ELR (cell line): Measurements from ENCODE around the gene COL9A1.

Experiments
- DNase-seq: peaks from one replicate; pipeline ENCODE4 v3.0.0-alpha.2; 2015; ENCODE audit warnings: low read depth

Gene COL9A1

DNA sequence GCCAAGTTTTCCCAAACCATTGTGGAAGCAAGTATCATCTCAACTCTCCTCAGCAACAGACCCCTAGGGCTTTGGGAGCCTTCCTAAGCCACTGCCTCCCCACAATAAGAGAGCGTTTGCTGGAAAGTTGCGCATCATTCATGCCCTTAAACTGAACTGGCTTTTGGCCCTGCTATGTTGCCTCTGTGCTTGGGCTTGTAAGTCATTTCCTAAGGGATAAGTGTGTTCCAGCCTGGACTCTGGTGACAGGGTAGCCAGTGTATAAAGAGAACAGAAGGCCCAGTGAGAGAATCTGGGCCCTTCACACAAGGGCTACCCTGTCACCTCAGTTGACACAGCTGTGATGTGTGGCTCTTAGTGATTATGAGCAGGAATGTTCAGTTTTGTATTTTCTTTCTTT, 77.8 kb downstream of the COL9A1 start:
- no peak for DNase-seq

DNA sequence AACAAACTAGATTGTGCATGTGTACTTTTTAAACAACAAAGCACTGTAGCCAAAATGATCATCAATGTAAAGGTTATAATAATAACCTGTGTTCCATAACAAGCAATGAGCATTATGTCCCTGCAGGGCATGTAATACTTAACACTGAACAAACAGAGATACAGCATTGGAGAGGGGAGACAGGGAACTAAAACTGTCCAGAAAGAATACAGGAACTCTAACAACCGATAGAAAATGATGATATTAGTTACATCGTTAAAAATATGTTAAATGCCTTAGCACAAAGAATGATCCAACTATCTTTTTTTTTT, 80.5 kb downstream of the COL9A1 start:
- no peak for DNase-seq

DNA sequence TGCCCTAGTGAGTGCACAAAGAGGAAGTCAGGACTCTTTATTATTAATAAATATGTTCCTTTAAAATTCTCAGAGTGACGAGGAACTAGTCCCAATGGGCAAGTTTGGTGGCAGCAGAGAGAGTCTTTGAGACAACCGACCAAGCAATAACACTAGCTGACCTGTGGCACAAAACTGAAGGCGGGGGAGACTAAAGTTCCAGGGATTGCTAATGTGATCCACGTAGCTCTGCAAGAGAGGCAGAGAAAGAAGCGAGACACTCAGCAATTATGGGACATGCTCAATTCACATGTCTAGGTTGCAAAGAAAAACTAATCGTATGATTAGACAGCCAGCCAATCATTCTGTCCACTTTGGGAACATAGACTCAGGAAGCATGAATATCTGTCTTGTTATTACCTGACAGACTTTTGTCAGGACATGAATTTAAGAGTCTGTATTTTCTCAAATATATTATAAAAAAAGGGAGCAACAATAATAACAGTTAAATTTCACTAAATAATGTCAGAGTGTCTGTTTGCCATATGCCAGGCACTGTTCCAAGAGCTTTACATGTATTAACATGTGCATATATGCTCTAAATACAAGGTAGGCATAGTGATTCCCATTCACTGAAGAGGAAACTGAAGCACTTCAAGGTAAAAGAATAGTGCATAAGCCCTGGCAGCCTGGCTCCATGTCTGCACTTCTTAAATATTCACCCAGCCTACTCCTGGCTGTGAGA, 81.0 kb downstream of the COL9A1 start:
- DNase-seq, result no peak

DNA sequence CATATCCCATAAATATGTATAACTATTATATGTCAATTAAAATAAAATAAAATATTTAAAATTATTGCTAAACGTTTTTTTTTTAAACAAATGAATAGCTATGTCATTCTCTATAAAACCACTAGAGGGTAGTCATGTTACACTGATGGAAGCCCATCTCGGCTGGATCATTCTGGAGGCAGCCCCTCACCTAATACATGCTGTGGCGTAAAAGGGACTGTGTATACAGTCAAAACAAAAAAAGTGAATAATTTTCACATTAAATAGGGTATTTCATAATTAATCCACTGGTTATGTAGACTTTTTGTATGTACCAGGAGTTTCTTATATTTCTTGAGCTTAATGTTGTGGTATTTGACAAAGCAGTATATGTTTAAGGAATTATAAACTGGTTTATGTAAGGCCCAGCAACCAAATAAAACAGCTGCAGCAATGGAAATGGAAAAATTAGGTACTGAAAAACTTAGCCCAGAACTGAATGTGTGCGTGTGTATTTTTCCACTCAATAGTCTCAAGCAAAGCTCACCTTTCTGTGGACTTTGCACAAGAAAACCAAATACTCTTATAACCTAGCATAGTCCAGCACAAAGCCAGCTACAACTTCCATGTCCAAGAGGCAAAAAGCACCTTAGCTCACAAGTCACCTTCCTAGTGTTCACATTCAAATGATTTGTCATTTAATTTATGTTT, 81.7 kb downstream of the COL9A1 start:
- DNase-seq, result peak; percentile 53

DNA sequence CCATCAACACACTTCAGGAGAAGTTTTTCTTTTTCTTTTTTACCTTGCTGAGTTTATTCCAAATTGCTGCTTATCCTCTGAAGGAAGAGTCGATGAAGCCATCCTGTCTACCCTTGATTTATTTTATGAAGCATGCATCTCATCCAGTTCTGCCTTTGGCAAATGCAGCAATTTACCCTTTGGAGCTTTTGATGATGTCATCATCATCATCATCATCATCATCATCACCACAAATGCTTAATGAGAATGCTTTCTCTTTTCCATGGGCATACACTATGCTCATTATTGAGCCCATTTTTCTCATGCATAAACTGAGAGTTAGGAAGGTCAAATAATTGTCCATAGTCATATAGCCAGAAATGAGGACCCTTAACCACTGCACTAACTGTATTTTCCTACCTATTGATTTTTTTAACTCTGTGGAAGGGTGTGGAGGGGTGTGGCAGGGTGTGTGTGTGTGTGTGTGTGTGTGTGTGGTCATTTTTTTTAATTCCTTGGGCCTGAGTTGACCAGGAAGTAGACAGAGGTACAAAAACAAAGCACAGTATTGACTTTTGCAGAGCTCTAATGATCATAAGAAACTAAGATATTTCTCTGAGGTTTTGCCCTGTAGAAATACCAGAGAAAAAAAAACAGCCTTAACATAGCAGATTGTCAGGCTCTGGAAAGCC, 82.8 kb downstream of the COL9A1 start:
- no peak for DNase-seq

DNA sequence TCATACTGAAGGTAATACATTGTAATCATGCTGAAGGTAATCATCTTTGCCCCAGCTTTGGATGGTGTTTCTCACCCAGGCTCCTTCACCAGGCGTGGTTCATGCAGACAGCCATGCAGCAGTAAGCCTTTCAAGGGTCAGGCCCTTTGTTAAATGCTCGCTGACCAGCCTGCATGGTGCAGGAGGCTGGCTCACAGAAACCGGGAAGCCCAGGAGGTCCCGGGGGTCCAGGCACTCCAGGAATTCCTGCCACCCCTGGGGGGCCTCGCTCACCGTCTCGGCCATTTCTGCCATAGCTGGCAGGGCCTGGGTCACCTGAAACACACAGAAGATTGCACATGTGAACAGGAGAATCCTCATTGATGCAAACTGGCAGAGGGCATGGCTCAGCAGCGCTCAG, 86.1 kb downstream of the COL9A1 start:
- no peak for DNase-seq

DNA sequence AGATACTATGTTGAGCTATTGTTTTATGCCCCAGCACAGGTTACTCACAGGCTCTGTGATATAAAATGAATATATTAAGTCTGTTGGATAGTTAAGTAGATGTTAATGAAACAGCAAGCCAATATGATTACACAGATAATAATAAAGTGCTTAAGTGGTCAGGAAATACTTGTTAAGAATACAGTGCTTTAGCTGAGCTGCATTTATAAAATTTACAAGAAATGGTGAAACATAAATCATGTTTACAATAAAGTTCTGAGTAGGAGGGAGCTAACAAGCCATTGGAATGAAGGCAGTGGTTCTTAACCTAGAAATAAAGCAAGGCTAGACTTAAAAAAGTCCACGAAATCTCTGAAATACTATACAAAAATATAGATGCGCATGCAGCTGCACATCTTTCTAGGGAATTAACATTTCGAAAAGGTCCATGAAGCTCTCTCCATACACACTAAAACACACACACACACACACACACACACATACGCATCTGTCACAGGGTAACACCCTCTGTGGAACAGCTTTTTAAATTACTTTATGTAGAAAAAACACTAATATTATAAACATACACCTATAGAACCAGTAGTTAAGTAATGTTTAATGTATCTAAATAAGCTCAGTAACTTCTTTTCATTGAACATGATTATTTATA, 87.3 kb downstream of the COL9A1 start:
- no peak for DNase-seq

DNA sequence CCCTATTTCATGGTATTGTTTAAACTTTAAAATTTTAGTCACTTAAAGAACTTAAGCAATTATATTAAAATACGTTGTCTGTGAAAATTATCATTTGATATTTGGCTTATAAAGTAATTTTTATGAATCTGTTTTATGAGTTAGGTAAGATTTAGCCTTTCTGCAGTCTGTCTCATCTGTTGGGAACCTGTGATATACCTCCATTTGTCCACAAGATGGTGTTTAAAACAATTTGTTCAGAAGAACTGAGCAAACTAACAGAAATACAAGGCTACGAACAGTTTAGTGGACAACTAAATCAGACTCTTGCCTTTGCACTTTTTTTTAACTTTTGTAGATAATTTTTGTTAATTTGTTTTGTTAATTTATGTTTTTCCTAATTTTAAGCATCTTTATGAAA, 92.4 kb downstream of the COL9A1 start:
- peak; percentile 32 for DNase-seq

DNA sequence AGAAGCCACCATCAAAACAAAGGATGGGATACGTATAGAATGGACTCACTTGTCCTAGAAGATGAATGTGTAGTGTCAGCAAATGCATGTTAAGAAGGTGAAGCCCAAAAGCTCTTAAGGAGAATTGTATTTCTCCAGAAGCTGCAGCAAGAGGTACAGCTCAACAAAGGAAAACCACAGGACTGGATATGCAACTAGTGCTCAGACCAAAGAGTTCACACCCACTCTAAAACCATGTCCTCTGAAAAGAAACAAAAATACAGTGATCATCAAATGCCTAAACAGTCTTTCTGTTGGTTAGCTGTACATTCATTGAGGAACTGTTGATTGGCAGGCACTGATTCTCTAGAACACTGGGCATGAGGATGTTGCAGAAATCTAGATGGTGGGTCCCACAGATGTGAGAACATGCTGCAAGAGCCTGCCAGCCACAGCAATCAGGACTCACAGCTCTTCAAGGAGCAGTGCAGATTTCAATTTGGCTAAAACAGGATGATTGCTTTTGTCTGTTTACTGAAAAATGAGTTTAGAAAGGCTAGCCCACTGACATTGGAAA, 94.6 kb downstream of the COL9A1 start:
- DNase-seq, result no peak

DNA sequence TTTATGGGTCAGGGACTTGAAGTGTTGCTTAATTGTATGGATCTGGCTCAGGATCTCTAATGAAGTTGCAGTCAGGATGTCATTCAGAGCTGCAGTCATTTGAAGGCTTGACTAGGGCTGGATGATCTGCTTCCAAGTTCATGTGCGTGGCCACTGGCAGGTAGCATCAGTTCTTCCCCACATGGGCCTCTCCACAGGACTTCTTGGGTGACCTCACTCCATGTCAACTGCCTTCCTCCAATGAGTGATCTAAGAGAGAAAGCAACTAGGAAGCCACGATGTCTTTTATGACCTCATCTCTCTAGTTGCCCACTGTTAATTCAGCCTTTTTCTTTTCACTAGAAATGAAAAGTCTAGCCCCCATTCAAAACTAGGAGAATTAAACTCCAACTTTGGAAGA, 104.1 kb downstream of the COL9A1 start:
- DNase-seq, result no peak

DNA sequence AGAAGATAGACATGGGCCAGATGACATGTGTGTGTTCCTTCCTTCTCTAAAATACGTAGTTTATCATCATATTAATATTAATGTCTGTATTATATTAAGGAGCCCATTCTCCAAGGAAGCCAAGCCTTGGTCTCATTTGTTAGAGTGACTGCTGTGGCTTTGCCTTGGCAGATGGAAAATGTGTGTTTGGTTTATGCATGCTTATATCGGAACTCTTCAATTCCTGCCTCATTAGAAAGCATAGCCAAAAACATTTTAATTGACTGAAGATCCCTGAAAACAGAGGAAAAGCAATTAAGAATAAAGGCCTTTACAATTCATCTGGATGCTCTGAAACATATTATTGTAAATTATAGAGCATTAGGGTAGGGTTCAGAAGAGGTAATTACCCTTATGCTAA, 106.4 kb downstream of the COL9A1 start:
- no peak for DNase-seq

DNA sequence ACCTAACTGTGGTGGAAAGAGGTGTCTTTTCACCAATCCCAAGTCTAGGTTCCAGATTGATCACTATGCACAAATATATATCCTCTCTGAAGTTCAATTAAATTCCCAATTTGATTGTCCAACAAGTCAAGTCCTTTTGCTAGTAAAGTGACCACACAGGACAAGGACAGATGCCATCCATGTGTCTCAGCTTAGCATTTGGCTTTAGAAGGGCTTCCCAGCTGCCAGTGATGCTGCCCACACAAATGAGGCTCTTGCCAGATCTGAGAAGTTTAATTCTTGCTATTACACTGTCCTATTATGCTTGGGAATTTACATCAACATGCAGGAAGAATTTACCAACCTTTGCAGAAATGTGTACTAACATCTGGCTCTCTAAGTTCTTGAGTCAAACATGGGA, 108.5 kb downstream of the COL9A1 start:
- DNase-seq, result no peak

DNA sequence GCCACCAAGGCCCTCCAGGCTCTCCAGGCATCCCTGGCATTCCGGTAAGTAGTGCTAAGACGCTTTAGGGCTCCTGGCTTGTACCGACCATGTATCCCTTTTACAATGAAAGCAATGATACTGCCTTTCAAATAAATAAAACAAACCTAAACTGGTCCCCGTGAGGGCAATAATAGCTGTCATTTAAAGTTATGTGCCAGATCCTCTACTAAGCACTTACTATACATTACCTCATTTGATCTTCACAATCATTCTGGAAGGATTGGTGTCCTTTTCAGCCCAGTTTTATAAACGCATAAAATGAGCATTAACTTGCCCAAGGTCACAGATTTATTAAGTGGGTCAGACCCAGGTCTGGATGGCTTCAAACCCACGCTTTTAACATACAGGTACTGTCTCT, 114.7 kb downstream of the COL9A1 start:
- no peak for DNase-seq

DNA sequence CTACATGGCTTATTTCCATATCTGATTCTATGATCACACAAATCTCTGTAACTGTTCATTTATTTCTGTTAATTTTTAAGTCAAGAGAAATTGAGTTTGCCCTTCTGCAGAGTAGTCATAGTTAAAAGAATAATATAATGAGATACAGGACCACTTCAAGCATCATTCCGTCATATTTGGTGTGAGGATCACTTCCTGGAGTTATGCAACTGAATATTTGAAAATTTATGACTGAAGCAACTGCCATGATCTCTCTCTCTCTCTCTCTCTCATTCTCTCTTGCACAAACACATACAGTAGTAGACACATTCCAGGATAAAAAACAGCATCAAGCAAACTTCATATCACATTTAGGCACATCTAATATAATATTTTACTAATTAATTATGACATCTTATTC, 116.4 kb downstream of the COL9A1 start:
- no peak for DNase-seq

DNA sequence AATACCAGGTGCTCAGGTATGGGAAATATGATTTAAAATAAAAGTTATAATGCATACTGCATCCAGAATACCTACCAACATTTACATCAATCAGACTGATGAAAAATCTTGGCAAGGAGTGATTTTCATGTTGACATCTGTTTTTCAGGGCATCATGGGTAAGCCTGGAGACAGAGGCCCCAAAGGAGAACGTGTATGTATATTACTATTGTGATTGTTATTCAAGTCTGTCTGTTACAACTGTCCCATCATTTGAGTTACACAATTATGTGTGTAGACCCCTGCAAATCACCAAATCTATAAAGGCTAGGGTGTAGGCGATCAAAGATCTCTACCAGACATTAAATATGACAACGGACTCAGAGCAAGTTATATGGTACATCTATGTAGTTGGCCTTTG, 118.2 kb downstream of the COL9A1 start:
- DNase-seq, result no peak

DNA sequence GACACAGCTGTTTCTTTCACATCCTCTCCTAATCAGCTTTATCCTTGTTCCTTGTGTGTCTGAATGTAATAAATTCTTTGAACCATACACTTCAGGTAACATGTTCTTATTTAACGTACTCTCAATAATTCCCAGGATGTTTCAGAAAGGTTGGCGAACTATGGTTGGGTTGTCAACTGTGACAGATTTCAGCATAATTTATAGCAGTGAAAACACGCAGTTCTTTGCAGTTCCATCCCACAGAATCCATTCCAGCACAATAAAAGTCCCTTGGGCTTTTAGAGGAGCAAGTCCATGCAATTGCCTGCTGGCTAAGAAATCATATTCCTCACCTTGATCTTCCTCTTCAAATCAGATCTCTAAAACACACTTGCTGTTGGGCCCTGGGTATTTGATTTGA, 119.3 kb downstream of the COL9A1 start:
- DNase-seq, result no peak

DNA sequence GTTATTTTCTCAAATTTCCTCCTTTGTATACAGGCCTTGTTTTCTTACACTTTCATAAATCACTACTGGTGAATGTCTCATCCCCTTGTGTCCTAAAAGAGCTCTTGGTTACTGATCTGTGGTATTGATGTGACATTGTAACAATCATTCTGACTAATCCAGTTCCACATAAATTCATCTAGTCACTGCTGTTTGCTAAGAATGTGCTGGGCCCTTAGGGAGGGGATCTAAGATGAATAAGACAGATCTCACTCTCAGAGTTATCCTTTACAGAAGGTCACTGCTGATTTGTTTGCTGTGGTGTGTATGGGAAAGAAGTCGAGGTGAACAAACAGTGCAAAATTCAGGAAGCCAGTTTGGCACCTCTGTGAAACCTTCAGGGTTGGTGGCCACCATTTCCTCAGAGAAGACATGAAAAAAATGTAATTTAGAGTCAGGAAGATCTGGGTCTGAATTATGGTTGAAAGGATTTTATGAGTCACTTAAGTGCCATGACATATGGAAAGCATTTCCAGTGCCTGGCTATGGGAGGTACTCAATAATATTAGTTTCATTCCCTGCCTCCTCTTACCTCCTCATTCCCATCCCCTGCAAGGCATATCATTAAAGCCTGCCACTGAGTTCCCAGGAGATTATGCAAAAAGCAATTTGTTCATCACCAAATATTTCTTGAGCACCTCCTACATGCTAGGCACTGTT, 121.8 kb downstream of the COL9A1 start:
- DNase-seq, result no peak

DNA sequence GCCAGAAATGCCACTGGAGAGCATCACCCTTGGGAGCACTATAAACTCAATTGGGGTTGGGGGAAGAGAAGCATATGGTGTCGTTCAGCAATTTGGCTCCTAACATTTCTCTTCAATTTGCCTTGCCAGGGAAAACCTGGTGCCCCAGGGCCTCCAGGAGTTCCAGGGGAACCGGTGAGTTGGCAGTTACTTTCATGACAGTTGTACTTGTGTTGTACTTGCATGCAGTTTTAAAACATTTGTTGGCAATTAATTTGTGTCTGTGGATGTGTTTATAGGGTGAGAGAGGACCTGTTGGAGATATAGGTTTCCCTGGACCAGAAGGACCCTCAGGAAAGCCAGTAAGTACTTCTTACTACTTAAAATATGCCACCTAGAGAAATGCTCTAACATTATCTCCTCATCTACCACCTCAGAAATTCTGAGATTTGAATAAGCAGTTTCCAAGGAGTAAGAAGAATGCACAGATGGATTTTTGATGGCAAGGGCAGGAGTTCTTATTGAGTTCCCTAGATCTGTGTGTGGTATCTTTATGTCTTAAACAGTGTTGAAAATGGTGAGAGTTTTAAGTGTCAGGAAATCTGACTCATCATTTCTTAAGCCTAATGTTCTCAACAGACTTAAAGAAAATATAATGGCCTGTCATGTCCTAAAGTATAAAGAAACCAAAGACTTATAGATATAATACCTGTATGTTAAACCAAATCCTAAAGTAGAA, 122.5 kb downstream of the COL9A1 start:
- DNase-seq, result no peak

DNA sequence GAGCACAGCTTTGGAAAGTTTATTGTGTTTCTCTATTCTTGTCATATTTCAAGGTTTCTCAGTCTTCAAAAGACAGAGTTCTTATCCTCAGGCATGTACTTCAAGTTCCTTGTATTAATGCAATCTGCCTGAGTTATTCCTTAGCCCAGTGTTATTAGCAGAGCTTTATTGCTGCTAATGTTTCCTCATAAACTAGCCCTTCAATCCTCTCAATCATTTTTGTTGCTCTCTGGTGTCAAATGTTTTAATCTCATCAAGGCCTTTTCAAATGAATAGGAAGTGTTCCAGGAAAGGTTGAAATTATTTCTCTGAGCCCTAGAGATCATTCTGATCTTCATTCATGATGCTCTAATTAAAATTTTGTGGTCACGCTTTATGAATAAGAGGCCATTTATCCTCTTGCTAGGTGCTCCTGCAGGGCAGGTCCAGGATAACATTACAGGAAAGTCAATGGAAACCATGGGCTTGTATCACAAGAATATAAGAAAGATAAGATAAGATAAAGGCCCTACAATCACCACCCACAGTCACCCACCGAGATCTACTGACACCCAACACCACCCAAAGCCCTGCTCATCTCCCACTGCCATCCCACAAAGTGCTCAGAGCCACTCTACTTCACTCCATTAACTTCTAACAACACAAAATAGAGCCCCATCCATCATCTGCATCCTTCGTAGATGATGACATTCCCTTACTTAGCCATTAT, 125.9 kb downstream of the COL9A1 start:
- no peak for DNase-seq

DNA sequence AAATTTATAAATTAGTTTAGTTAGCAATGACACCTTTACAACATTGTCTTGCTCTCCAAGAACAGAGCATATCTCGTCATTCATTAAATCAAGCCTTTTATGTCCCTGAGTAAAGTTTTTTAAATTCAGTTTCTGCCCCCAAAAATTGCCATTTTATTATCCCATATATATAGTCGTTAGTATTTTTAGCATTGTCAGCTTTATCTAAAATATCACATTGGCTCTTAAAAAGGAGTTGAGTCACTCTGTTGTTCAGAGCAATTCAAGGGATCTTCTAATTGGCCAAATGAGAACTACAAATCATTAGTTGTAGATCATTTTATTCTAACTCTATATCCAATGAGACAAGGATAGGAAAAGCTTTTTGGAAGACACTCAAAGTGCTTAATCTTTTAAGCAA, 127.1 kb downstream of the COL9A1 start:
- DNase-seq, result no peak

DNA sequence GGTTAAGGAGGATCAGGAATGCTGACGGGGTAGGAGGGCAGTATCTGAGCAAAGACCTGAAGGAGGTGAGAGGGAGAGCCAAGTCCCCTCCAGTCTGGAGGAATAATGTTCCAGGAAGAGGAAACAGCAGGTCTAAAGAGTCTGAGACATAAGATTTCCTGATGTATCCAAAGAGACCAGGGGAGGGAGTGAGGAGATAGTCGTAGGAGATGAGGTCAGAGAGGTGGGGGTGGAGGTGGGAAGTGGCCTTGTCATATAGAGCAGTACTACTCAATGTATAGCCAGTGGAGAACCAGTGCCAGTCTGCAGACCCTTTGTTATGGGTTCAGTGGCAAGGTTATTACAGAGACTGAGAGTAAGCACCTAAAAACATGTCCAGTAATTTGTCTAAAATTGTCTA, 130.6 kb downstream of the COL9A1 start:
- no peak for DNase-seq
